ELF-1 (cell line): ENCODE measurements around the gene NHLRC3.
"Not testable (repeated sequence)": the region's sequence is repeated elsewhere in the genome, so short reads cannot be mapped to it uniquely, and the experiment has no call there.

Experiments used
- DNase-seq: peaks from one replicate; pipeline ENCODE4 v3.0.0-alpha.2; 2016; ENCODE audit warnings: low read depth, low spot score

NHLRC3 gene

DNA sequence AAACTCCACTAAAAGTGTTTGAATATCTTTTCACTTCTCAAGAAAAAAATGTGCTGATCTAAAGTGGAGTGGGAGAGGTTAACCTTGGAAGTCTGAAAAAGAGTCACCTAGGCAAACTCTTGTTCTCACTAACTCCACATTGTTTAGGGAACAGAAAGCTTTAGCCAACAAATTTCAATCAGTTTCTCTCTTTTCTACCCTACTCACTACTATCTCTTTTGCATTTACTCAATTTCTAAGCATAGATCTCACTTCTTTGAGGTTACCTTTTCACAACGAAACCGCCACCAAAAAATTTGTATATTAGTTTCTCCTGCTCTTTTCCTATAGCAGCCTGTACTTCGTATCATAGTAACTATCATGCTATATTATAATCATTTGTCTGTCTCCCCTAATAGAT lies 6.3 kb downstream of the NHLRC3 start:
- no peak for DNase-seq

DNA sequence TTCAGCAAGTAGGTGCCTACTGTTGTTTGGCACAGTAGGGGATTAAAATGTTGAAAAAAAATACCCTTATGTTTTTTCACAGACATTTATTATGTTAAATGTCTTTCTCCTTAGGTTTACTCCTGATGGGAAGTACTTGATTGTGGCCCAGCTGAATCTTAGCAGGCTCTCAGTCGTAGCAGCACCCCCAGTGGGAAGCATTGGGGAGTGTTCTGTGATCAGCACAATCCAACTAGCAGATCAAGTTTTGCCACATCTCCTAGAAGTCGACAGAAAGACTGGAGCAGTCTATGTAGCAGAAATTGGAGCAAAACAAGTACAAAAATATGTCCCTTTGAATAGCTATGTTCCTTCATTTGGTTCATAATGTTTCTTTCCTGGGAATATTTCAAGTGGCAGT lies 9.3 kb downstream of the NHLRC3 start:
- DNase-seq, result peak; percentile 43

GRCh38 chr13:39048806-39049205 lies 10.6 kb downstream of the NHLRC3 start:
- DNase-seq, result no peak

DNA sequence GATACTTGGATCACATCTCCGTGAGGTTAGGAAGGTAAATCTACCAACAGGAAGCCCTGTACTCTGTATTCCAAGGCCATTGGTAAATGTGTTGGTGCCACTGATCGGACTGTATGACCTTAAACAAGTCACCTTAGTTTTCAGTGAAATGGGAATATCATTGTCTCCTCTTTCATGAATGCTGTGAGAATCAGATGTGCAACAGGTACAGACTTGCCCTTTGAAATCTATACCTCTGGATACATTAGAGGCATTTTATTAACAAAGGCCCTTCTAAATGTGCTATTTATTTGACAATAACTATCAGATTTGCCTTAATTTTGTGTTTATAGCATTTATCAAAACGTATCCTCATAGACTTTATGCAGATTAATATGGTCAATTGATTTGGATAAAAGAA lies 11.0 kb downstream of the NHLRC3 start:
- DNase-seq, result no peak

- DNase-seq, result no peak
Measured at GRCh38 chr13:39051157-39051556, 12.9 kb downstream of the NHLRC3 start.

DNA sequence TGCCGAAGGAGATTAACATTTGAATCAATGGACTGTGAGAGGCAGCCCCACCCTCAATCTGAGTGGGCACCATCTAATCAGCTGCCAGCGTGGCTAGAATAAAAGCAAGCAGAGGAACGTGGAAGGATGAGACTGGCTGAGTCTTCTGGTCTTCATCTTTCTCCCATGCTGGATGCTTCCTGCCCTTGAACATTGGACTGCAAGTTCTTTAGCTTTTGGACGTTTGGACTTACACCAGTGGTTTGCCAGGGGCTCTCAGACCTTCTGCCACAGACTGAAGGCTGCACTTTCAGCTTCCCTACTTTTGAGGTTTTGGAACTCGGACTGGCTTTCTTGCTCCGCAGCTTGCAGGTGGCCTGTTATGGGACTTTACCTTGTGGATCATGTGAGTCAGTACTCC lies 14.7 kb downstream of the NHLRC3 start:
- DNase-seq, result no peak

- no peak for DNase-seq
Measured at GRCh38 chr13:39054112-39054511, 15.9 kb downstream of the NHLRC3 start.

DNA sequence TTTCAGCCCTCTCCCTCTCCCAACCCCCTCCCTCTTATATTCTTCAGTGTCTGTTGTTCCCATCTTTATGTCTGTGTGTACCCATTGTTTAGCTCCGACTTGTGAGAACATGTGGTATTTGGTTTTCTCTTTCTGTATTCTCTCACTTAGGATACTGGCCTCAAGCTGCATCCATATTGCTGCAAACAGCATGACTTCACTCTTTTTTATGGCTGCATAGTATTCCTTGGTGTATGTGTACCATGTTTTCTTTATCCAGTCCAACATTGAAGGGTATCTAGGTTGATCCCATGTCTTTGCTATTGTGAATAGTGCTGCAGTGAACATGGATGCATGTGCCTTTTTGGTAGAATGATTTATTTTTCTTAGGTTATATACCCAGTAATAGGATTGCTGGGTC lies 17.8 kb downstream of the NHLRC3 start:
- no peak for DNase-seq

GRCh38 chr13:39058040-39058439 lies 19.8 kb downstream of the NHLRC3 start:
- DNase-seq, result no peak

GRCh38 chr13:39062004-39062403 lies 23.7 kb downstream of the NHLRC3 start:
- DNase-seq, result no peak

DNA sequence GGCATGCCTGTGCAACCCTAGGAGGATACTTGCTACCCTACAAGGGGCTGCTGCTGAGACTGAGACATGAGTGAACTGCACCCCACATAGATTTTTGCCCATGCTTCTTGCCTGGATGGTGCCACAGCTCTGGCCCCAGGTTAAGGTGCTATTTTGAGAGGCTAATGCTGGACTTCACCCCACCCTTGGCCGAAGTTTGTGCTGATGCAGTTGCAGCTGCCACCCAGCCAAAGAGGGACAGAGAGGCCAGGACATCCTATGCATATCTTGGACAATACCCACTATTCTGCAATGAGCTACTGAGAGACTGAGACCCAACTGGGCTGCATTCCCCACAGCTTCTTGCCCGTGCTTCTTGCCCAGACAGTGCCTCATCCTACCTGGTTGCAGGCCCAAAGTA lies 34.6 kb downstream of the NHLRC3 start:
- no peak for DNase-seq

GRCh38 chr13:39073983-39074382 lies 35.7 kb downstream of the NHLRC3 start:
- DNase-seq, result no peak

DNA sequence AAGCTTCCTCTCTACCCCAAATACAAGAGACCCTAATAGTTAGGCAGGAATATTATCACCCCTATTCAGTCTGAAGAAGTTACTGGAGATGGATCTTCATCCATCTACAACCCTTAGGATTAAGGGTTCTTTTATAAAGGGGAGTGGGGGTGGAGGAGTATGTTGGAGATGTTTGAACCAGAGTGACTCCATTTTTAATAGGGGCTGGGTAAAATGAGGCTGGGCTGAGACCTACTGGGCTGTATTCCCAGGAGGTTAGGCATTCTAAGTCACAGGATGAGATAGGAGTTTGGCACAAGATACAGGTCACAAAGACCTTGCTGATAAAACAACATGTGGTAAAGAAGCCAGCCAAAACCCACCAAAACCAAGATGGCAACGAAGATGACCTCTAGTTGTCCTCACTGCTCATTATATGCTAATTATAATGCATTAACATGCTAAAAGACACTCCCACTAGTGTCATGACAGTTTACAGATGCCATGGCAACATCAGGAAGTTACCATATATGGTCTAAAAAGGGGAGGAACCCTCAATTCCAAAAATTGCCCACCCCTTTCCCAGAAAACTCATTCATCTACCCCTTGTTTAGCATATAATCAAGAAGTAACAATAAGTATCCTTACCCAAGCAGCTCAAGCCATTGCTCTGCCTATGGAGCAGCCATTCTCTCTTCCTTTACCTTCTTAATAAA lies 48.1 kb downstream of the NHLRC3 start:
- not testable (repeated sequence) for DNase-seq

GRCh38 chr13:39091586-39091985 lies 53.3 kb downstream of the NHLRC3 start:
- DNase-seq, result no peak

DNA sequence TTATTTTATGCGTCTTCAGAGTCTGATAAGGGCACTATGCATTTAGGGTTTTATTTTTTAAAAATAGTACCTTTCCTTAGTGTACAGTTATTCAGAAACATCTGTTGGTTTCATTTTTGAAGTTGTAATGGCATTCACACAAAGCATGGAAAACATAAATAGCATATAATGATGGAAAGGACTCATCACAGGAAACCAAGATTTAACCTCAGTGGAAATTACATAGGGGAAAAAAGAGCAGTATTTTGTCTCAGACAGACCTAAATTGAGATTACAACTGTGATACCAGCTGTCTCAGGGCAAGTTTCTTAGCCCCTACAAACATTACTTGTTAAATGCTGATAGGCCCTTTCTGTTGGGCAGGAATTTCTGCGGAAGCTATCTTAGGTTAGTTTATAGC lies 57.2 kb downstream of the NHLRC3 start:
- no peak for DNase-seq

- DNase-seq, result no peak
Measured at GRCh38 chr13:39099231-39099630, 61.0 kb downstream of the NHLRC3 start.
